KMS-11 (cell line): ENCODE measurements around the gene GRIA1.

Source experiments
- H2AFZ ChIP-seq: fragments of 200-600 bp; sonication (generic); 2 replicates; pipeline ENCODE4 v1.6.1; 2016; ENCODE audit warnings: antibody characterized with exemption, mixed run types, low read depth
- H3K27ac ChIP-seq: fragments of 200-600 bp; sonication (generic); 2 replicates; pipeline ENCODE4 v1.6.1; 2016; ENCODE audit warnings: mild to moderate bottlenecking, mixed run types
- H3K27me3 ChIP-seq: fragments of 200-600 bp; sonication (generic); 2 replicates; pipeline ENCODE4 v1.6.1; 2017; ENCODE audit warnings: mild to moderate bottlenecking, low read depth, mixed run types, moderate library complexity; ENCODE audit not compliant: insufficient read depth
- H3K36me3 ChIP-seq: fragments of 200-600 bp; sonication (generic); 2 replicates; pipeline ENCODE4 v1.6.1; 2017; ENCODE audit warnings: mild to moderate bottlenecking, mixed run types; ENCODE audit not compliant: insufficient read depth
- H3K4me1 ChIP-seq: fragments of 200-600 bp; sonication (generic); 2 replicates; pipeline ENCODE4 v1.6.1; 2016; ENCODE audit warnings: mild to moderate bottlenecking, low read depth, mixed run types; ENCODE audit not compliant: poor library complexity, severe bottlenecking
- H3K4me2 ChIP-seq: fragments of 200-600 bp; sonication (generic); 2 replicates; pipeline ENCODE4 v1.7.0; 2016; ENCODE audit warnings: mild to moderate bottlenecking, mixed run types
- H3K4me3 ChIP-seq: fragments of 200-600 bp; sonication (generic); IDR thresholded peaks from 2 replicates; pipeline ENCODE4 v1.6.1; 2017; ENCODE audit warnings: low read depth, low read length, mixed read lengths; ENCODE audit not compliant: insufficient read depth
- H3K79me2 ChIP-seq: fragments of 200-600 bp; sonication (generic); 2 replicates; pipeline ENCODE4 v1.6.1; 2016; ENCODE audit warnings: low read depth, mixed run types; ENCODE audit not compliant: insufficient read depth
- H3K9ac ChIP-seq: fragments of 200-600 bp; sonication (generic); 2 replicates; pipeline ENCODE4 v1.6.1; 2016; ENCODE audit warnings: mild to moderate bottlenecking, mixed run types
- H4K20me1 ChIP-seq: fragments of 200-600 bp; sonication (generic); 2 replicates; pipeline ENCODE4 v1.6.1; 2016; ENCODE audit warnings: mild to moderate bottlenecking, mixed run types; ENCODE audit not compliant: insufficient read depth
- TF ChIP-seq, protein P1 (sequence below): fragments of 200-600 bp; sonication (generic); conservative IDR thresholded peaks from 2 replicates; pipeline ENCODE4 v1.6.1; 2017; ENCODE audit warnings: low read depth, mild to moderate bottlenecking, antibody characterized with exemption, low read length, moderate library complexity, mixed read lengths

The GRIA1 gene

DNA sequence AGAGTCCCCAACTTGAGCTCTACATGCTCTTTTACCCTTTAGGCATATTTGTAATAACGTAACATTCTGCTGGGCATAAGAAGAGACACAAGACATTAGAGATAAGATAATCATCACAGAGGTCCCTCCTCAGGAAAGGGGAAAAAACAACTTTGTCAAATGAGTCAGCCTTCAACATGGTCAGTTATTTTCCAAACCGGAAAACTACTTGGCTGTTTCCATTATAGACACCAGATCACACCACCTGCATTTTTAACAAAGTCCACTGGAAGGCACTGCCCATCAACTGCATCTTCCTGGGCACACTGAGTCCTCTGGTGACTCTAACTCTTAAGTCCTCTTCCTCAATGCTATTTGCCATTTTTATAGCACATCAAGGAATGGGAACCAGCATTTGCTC lies 326.4 kb downstream of the GRIA1 start:
- H3K79me2 ChIP-seq, result no peaks in the 10 kb centered on the region
- H3K27ac ChIP-seq, result no peak overlapping the region
- no peaks in the 10 kb centered on the region for H3K27me3 ChIP-seq
- TF ChIP-seq, protein P1, sequence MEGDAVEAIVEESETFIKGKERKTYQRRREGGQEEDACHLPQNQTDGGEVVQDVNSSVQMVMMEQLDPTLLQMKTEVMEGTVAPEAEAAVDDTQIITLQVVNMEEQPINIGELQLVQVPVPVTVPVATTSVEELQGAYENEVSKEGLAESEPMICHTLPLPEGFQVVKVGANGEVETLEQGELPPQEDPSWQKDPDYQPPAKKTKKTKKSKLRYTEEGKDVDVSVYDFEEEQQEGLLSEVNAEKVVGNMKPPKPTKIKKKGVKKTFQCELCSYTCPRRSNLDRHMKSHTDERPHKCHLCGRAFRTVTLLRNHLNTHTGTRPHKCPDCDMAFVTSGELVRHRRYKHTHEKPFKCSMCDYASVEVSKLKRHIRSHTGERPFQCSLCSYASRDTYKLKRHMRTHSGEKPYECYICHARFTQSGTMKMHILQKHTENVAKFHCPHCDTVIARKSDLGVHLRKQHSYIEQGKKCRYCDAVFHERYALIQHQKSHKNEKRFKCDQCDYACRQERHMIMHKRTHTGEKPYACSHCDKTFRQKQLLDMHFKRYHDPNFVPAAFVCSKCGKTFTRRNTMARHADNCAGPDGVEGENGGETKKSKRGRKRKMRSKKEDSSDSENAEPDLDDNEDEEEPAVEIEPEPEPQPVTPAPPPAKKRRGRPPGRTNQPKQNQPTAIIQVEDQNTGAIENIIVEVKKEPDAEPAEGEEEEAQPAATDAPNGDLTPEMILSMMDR, result no peak
- no peak overlapping the region for H3K9ac ChIP-seq
- H3K4me2 ChIP-seq, result no peak overlapping the region
- H3K4me1 ChIP-seq, result no peaks in the 10 kb centered on the region
- H3K4me3 ChIP-seq, result no peak overlapping the region
- no peaks in the 10 kb centered on the region for H3K36me3 ChIP-seq
- H4K20me1 ChIP-seq, result no peaks in the 10 kb centered on the region
- H2AFZ ChIP-seq, result no peak overlapping the region

DNA sequence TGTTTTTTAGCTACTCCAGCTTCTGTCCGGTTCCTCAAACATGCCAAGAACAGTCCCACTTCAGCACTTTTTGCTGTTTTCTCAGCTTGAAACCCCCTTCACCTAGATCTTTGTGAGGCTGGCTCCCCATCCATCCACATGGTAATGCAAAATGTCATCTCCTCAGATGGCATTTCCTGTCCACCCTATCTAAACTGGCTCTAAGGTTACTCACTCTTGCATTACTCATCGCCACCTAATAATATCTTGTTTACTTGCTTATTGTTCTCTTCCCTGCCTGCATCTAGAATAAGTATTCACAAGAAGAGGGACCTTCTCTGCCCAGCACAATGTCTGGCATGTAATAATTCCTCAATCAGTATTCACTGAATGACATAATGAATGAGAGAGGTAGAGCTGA lies 328.2 kb downstream of the GRIA1 start:
- Histone ChIP-seq H3K27me3 (no peaks in the 10 kb centered on the region), H3K9ac (no peak overlapping the region), H3K79me2 (no peaks in the 10 kb centered on the region), H3K27ac (no peak overlapping the region), H3K4me1 (no peaks in the 10 kb centered on the region), H2AFZ (no peak overlapping the region), H4K20me1 (no peaks in the 10 kb centered on the region), H3K4me3 (no peak overlapping the region), H3K36me3 (no peaks in the 10 kb centered on the region), H3K4me2 (no peak overlapping the region)
- TF ChIP-seq, protein P1, result no peak

DNA sequence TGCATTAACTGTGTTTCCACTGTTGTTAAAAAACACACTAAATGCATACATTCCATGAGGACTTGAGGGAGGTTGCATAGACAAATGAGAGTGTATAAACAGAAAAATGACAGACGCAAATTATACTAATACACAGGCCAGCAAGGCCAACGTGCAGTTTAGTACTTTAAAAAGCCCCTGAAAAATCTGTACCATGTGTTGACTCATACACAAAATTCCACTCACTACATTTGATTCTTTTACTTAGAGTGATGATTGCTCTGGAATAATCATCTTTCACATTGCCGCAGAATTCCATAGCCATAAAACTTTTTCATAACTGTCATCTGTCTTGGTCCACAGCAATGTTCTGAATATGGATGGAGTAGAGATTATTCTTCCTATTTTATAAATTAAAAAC lies 332.6 kb downstream of the GRIA1 start:
- no peaks in the 10 kb centered on the region for H3K4me1 ChIP-seq
- no peaks in the 10 kb centered on the region for H3K36me3 ChIP-seq
- no peaks in the 10 kb centered on the region for H4K20me1 ChIP-seq
- TF ChIP-seq, protein P1, result no peak
- no peak overlapping the region for H3K4me3 ChIP-seq
- H3K9ac ChIP-seq, result no peak overlapping the region
- no peak overlapping the region for H3K4me2 ChIP-seq
- no peak overlapping the region for H2AFZ ChIP-seq
- no peak overlapping the region for H3K27ac ChIP-seq
- H3K27me3 ChIP-seq, result no peaks in the 10 kb centered on the region
- no peaks in the 10 kb centered on the region for H3K79me2 ChIP-seq

DNA sequence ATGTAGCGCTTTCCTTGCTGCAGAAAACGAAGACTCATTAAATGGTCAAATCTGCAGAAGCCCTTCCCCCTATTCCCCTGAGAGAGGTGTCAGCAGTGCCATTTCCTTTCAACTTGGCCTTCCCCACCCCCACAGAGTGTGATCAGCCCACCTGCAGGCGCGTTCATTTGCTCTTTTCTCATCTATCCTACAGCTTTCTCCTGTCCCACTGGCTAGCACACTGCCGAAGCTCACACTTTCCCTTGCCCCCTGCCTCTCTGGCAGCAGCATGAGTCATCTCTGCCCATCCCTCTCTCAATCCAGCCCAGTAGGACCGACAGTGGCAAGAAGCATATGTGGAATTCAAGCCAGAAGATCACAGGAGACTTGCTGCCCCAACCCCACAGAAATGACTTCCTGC lies 334.4 kb downstream of the GRIA1 start:
- Histone ChIP-seq H2AFZ (no peak overlapping the region), H3K4me3 (no peak overlapping the region), H3K36me3 (no peaks in the 10 kb centered on the region), H3K9ac (no peak overlapping the region), H3K27ac (no peak overlapping the region), H4K20me1 (no peaks in the 10 kb centered on the region), H3K4me1 (no peaks in the 10 kb centered on the region), H3K4me2 (no peak overlapping the region), H3K27me3 (no peaks in the 10 kb centered on the region), H3K79me2 (no peaks in the 10 kb centered on the region)
- TF ChIP-seq, protein P1, result no peak

DNA sequence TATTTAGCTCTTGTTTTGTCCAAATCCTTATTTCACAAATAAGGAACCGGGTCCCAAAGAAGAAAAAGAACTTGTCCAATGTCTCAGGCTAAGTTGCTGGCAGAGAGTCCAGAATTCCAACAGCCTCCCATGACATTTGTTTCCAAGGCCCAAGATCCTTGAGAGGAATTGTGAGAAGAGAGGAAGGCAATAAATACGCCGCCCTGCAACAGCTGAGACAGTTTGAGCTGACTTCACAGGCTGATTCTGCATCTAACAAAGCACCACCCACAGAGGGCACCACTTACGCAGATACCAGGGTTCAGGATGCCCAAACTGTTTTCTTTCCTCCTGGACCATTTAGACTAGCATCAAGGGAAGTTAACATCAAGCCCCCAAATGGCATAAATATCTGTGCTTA lies 336.9 kb downstream of the GRIA1 start:
- H3K36me3 ChIP-seq, result no peaks in the 10 kb centered on the region
- no peaks in the 10 kb centered on the region for H3K27me3 ChIP-seq
- no peak overlapping the region for H3K9ac ChIP-seq
- H3K4me3 ChIP-seq, result no peak overlapping the region
- TF ChIP-seq, protein P1, result no peak
- no peak overlapping the region for H2AFZ ChIP-seq
- H3K79me2 ChIP-seq, result no peaks in the 10 kb centered on the region
- H3K4me2 ChIP-seq, result no peak overlapping the region
- H4K20me1 ChIP-seq, result no peaks in the 10 kb centered on the region
- no peaks in the 10 kb centered on the region for H3K4me1 ChIP-seq
- no peak overlapping the region for H3K27ac ChIP-seq
